ENCODE results near the gene MYEF2.

- TF ChIP-seq POLR2A (IDR thresholded peaks at IDR 0.05): no peak
- TF ChIP-seq CTCF (IDR thresholded peaks at IDR 0.05): no peak
- TF ChIP-seq POLR2AphosphoS5 (IDR thresholded peaks at IDR 0.05): no peak
Measured at GRCh38 chr15:48175126-48175525, 3.0 kb downstream of the MYEF2 start.
